B cell (primary cell): ENCODE measurements around the gene TP53BP1. TPM values are rescaled to one million over a fixed set of nuclear protein-coding genes. Genes with fewer than 3 reads are reported as not detected.

ENCODE experiments used
- ATAC-seq: fragments of 200-7000 bp; cut with Tn5 transposase; one replicate; pipeline ENCODE4 v1.10.0; 2021; ENCODE audit warnings: low read depth, mild to moderate bottlenecking, moderate number of reproducible peaks, moderate library complexity
- CTCF ChIA-PET: fragments of 350-600 bp; sonication (Branson Sonifier 250); formaldehyde crosslinking; loops from one replicate; lab custom pipeline; 2021; ENCODE audit warnings: antibody characterized with exemption, inconsistent platforms; lab: Charles Lee
- POLR2A ChIA-PET: fragments of 350-600 bp; sonication (Branson Sonifier 250); formaldehyde crosslinking; loops from one replicate; lab custom pipeline; 2021; ENCODE audit warnings: antibody characterized with exemption; lab: Charles Lee
- DNase-seq: peaks from one replicate; pipeline ENCODE4 v3.0.0; 2013
- H2AFZ ChIP-seq: 2 replicates; pipeline ENCODE4 v1.6.1; 2012; ENCODE audit warnings: mild to moderate bottlenecking, low read depth, low read length; ENCODE audit not compliant: insufficient read depth, poor library complexity, severe bottlenecking
- H3K27ac ChIP-seq, 2 donors: 1 replicate in 1 of 2; 2 replicates in 1 of 2; pipeline ENCODE4 v1.5.1; 2012 to 2013; ENCODE audit warnings: low read length in 2 of 2, mild to moderate bottlenecking in 2 of 2, moderate library complexity in 1 of 2
- H3K27me3 ChIP-seq, 4 experiments: fragments of 200-600 bp in 1 of 4; sonication (generic) in 1 of 4; replicated peaks in 1 of 4; 1 replicate in 2 of 4; 2 replicates in 2 of 4; pipeline versions ENCODE4 v1.6.1 to v1.7.0; 2013 to 2016; ENCODE audit warnings: low read length in 3 of 4, mild to moderate bottlenecking in 2 of 4, mixed read lengths in 1 of 4, moderate library complexity in 1 of 4; ENCODE audit not compliant: insufficient read depth in 4 of 4, control insufficient read depth in 3 of 4; ENCODE audit errors: control extremely low read depth in 1 of 4
- H3K36me3 ChIP-seq, 2 experiments: replicated peaks in 1 of 2; 1 replicate in 1 of 2; 2 replicates in 1 of 2; pipeline versions ENCODE4 v1.6.1 to v1.7.1; 2013; ENCODE audit warnings: low read length in 1 of 2; ENCODE audit not compliant: insufficient read depth in 2 of 2, control insufficient read depth in 1 of 2; ENCODE audit errors: control extremely low read depth in 1 of 2, extremely low read depth in 1 of 2
- H3K4me1 ChIP-seq, 2 donors: fragments of 200-600 bp in 1 of 2; sonication (generic) in 1 of 2; 1 replicate in 1 of 2; 2 replicates in 1 of 2; pipeline versions ENCODE4 v1.5.1 to v1.6.1; 2013 to 2017; ENCODE audit warnings: low read length in 2 of 2; ENCODE audit not compliant: control insufficient read depth in 2 of 2, insufficient read depth in 2 of 2
- H3K4me2 ChIP-seq: replicated peaks from 2 replicates; pipeline ENCODE3; 2012; ENCODE audit warnings: mild to moderate bottlenecking, low read depth, low read length; ENCODE audit not compliant: poor library complexity, severe bottlenecking
- H3K4me3 ChIP-seq, 5 experiments: fragments of 200-600 bp in 1 of 5; sonication (generic) in 1 of 5; 1 replicate in 3 of 5; 2 replicates in 2 of 5; pipeline versions ENCODE4 v1.5.1 to v1.7.0; 2011 to 2016; ENCODE audit warnings: low read length in 4 of 5, mild to moderate bottlenecking in 4 of 5, low read depth in 2 of 5, control low read depth in 1 of 5, moderate library complexity in 1 of 5; ENCODE audit not compliant: insufficient read depth in 1 of 5; ENCODE audit errors: control extremely low read depth in 1 of 5, extremely low read depth in 1 of 5
- H3K79me2 ChIP-seq: fragments of 200-600 bp; sonication (generic); one replicate; pipeline ENCODE4 v1.6.0; 2016; ENCODE audit warnings: low read length; ENCODE audit not compliant: control insufficient read depth, insufficient read depth
- H3K9ac ChIP-seq: fragments of 200-600 bp; sonication (generic); 2 replicates; pipeline ENCODE4 v1.6.1; 2017; ENCODE audit warnings: mild to moderate bottlenecking, low read length, moderate library complexity
- H3K9me3 ChIP-seq, 3 donors: one replicate each; pipeline versions ENCODE4 v1.6.1 to v1.7.1; 2013; ENCODE audit warnings: low read length in 2 of 3; ENCODE audit not compliant: control insufficient read depth in 2 of 3, insufficient read depth in 1 of 3; ENCODE audit errors: control extremely low read depth in 1 of 3
- H4K20me1 ChIP-seq: 2 replicates; pipeline ENCODE4 v1.6.0; 2012; ENCODE audit warnings: mild to moderate bottlenecking, low read length; ENCODE audit not compliant: insufficient read depth, control insufficient read depth, poor library complexity, severe bottlenecking
- H3K27ac Mint-ChIP-seq: one replicate; pipeline ENCODE4 v1.8.0; 2021; ENCODE audit warnings: mixed read lengths
- H3K27me3 Mint-ChIP-seq: one replicate; pipeline ENCODE4 v1.8.0; 2021; ENCODE audit warnings: mixed read lengths
- H3K4me1 Mint-ChIP-seq: one replicate; pipeline ENCODE4 v1.8.0; 2021; ENCODE audit warnings: mixed read lengths
- H3K4me3 Mint-ChIP-seq: one replicate; pipeline ENCODE4 v1.8.0; 2021; ENCODE audit warnings: mixed read lengths
- H3K9me3 Mint-ChIP-seq: one replicate; pipeline ENCODE4 v1.8.0; 2022; ENCODE audit warnings: mixed read lengths; ENCODE audit not compliant: insufficient read depth
- CTCF ChIP-seq: fragments of 200-600 bp; IDR thresholded peaks from one replicate; pipeline ENCODE4 v1.8.0; 2022; ENCODE audit warnings: antibody characterized with exemption, mild to moderate bottlenecking
- EZH2 ChIP-seq: IDR thresholded peaks from 2 replicates; pipeline ENCODE4 v1.6.1; 2012; ENCODE audit warnings: borderline replicate concordance, low read depth, mild to moderate bottlenecking, moderate library complexity, low read length; ENCODE audit not compliant: insufficient read depth, poor library complexity, severe bottlenecking
- WGBS: methylation state at CpG from one replicate; pipeline ENCODE4 v1.1.5; 2013; ENCODE audit warnings: missing lambda C conversion rate; ENCODE audit not compliant: insufficient coverage; 5-methylcytosine and 5-hydroxymethylcytosine counted together
- intact Hi-C: fragments of 100-400 bp; cut with micrococcal nuclease; formaldehyde crosslinking; loops from one replicate; pipeline ENCODE4 v1.10.0; 2022
- polyA plus RNA-seq: library from polyadenylated mRNA; depleted of rRNA; stranded (reverse); fragments of >200 nt; gene quantifications from 2 replicates; pipeline ENCODE4 v1.2.3, GENCODE V29; 2012
- total RNA-seq, 2 donors: library from RNA; stranded (reverse); fragments of 120-200 nt in 1 of 2; gene quantifications; 1 replicate in 1 of 2; 2 replicates in 1 of 2; pipeline versions ENCODE4 v1.2.3 to v1.2.4, GENCODE V29; 2013 to 2022

TP53BP1 gene
- total and polyA plus RNA-seq, 2 donors (not counting 1 experiment from before 2014, with no cell fraction given), result 13.1 to 70.5 TPM

GRCh38 chr15:43508421-43508820, 15.5 kb upstream of the TP53BP1 start:
- ChIA-PET POLR2A (no interaction called here), CTCF (no interaction called here)
- H4K20me1 ChIP-seq, result no peaks in the 10 kb centered on the region
- peaks cover 10 to 16% of the 10 kb centered on the region in 2 donors for H3K4me1 ChIP-seq
- no CpG with 5 or more reads among the region's 1 CpG for WGBS
- H3K27ac ChIP-seq, result no peak overlapping the region
- peaks cover 11% of the 10 kb centered on the region for H3K27me3 Mint-ChIP-seq
- no peaks in the 10 kb centered on the region for H3K9me3 Mint-ChIP-seq
- H3K27me3 ChIP-seq, result peaks cover 0 to 10% (median 4%) of the 10 kb centered on the region in 4 experiments
- H3K9ac ChIP-seq, result no peak overlapping the region
- peaks cover 17% of the 10 kb centered on the region for H3K4me1 Mint-ChIP-seq
- TF ChIP-seq EZH2, result no peak
- TF ChIP-seq CTCF, result no peak
- H3K4me3 Mint-ChIP-seq, result peak overlapping the region; percentile 37
- intact Hi-C loops, result no loop called here
- H3K9me3 ChIP-seq, result no peaks in the 10 kb centered on the region
- no peak overlapping the region for H2AFZ ChIP-seq
- no peaks in the 10 kb centered on the region for H3K36me3 ChIP-seq
- H3K4me2 ChIP-seq, result no peak overlapping the region
- DNase-seq, result no peak
- no peak overlapping the region for H3K4me3 ChIP-seq
- no peak for ATAC-seq
- no peak overlapping the region for H3K27ac Mint-ChIP-seq
- no peaks in the 10 kb centered on the region for H3K79me2 ChIP-seq

- Histone ChIP-seq H3K27me3 (no peaks in the 10 kb centered on the region), H3K4me3 (no peak overlapping the region), H2AFZ (no peak overlapping the region), H3K27ac (no peak overlapping the region), H3K9ac (no peak overlapping the region), H3K36me3 (no peaks in the 10 kb centered on the region), H3K4me2 (no peak overlapping the region), H3K9me3 (no peaks in the 10 kb centered on the region), H4K20me1 (no peaks in the 10 kb centered on the region), H3K4me1 (peaks cover 3 to 7% of the 10 kb centered on the region in 2 donors), H3K79me2 (no peaks in the 10 kb centered on the region)
- Mint-ChIP-seq H3K9me3 (no peaks in the 10 kb centered on the region), H3K27me3 (no peaks in the 10 kb centered on the region), H3K4me3 (no peak overlapping the region), H3K27ac (no peak overlapping the region), H3K4me1 (peaks cover 9% of the 10 kb centered on the region)
- no peak for ATAC-seq
- TF ChIP-seq CTCF (no peak), EZH2 (no peak)
- WGBS, result no CpG with 5 or more reads among the region's 1 CpG
- no peak for DNase-seq
- intact Hi-C loops, result no loop called here
- ChIA-PET POLR2A (no interaction called here), CTCF (interaction anchor here (1.1 kb wide), 1 partner anchor 8 kb away, joined by 6 read pairs; no protein-coding TSS in a partner anchor)
These were observed 12.8 kb upstream of the TP53BP1 start for GRCh38 chr15:43505738-43506137.
